ENCODE results near the gene CLDND1. TPM values are rescaled to one million over a fixed set of nuclear protein-coding genes. Genes with fewer than 3 reads are reported as not detected.

The CLDND1 gene
- total and polyA plus RNA-seq, 10 of the 15 experiments (the other 5 are each of a cell fraction or from before 2014, with no cell fraction given), result 97.8 to 225 (median 152) TPM

- no peak for TF ChIP-seq ATF3 (IDR thresholded peaks at IDR 0.05; ENCODE audit: borderline replicate concordance, extremely low read depth, low read depth, low read length)
- no peak for TF ChIP-seq CEBPB (IDR thresholded peaks at IDR 0.05; ENCODE audit: borderline replicate concordance in 1 of 2, low read depth in 2 of 2, low read length in 2 of 2)
- no peak for TF ChIP-seq NRF1 (conservative IDR thresholded peaks at IDR 0.05; ENCODE audit: low read depth, low read length)
- TF ChIP-seq CREB1 (IDR thresholded peaks at IDR 0.05; ENCODE audit: low read depth), result 0 out of 2 replicates have a peak, but pooled peaks have one; percentile 16
- TF ChIP-seq PAX8 (IDR thresholded peaks at IDR 0.05), result no peak
- TF ChIP-seq SUZ12 (IDR thresholded peaks at IDR 0.05; ENCODE audit: unreplicated experiment), result no peak
- TF ChIP-seq HDGF (IDR thresholded peaks at IDR 0.05), result peak; percentile 73; the same call in 1 of the 2 replicates
- TF ChIP-seq GATAD2B (conservative IDR thresholded peaks at IDR 0.05; ENCODE audit: low read depth), result no peak
- peak; percentile 70 for TF ChIP-seq ATF2 (IDR thresholded peaks at IDR 0.05; ENCODE audit: low read length)
- TF ChIP-seq, protein P1, sequence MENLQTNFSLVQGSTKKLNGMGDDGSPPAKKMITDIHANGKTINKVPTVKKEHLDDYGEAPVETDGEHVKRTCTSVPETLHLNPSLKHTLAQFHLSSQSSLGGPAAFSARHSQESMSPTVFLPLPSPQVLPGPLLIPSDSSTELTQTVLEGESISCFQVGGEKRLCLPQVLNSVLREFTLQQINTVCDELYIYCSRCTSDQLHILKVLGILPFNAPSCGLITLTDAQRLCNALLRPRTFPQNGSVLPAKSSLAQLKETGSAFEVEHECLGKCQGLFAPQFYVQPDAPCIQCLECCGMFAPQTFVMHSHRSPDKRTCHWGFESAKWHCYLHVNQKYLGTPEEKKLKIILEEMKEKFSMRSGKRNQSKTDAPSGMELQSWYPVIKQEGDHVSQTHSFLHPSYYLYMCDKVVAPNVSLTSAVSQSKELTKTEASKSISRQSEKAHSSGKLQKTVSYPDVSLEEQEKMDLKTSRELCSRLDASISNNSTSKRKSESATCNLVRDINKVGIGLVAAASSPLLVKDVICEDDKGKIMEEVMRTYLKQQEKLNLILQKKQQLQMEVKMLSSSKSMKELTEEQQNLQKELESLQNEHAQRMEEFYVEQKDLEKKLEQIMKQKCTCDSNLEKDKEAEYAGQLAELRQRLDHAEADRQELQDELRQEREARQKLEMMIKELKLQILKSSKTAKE (IDR thresholded peaks at IDR 0.05; ENCODE audit: low read depth, poor library complexity, severe bottlenecking), result peak; percentile 13
- TF ChIP-seq, protein P2, sequence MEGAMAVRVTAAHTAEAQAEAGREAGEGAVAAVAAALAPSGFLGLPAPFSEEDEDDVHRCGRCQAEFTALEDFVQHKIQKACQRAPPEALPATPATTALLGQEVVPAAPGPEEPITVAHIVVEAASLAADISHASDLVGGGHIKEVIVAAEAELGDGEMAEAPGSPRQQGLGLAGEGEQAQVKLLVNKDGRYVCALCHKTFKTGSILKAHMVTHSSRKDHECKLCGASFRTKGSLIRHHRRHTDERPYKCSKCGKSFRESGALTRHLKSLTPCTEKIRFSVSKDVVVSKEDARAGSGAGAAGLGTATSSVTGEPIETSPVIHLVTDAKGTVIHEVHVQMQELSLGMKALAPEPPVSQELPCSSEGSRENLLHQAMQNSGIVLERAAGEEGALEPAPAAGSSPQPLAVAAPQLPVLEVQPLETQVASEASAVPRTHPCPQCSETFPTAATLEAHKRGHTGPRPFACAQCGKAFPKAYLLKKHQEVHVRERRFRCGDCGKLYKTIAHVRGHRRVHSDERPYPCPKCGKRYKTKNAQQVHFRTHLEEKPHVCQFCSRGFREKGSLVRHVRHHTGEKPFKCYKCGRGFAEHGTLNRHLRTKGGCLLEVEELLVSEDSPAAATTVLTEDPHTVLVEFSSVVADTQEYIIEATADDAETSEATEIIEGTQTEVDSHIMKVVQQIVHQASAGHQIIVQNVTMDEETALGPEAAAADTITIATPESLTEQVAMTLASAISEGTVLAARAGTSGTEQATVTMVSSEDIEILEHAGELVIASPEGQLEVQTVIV (IDR thresholded peaks at IDR 0.05; ENCODE audit: borderline replicate concordance, partially characterized antibody), result no peak
- no peak for TF ChIP-seq FOXM1 (IDR thresholded peaks at IDR 0.05; ENCODE audit: low read depth, low read length)
- no peak; the same call in 1 of the 2 replicates for TF ChIP-seq BMI1 (IDR thresholded peaks at IDR 0.05; ENCODE audit: borderline replicate concordance)
- TF ChIP-seq TCF12 (IDR thresholded peaks at IDR 0.05; ENCODE audit: low read depth, low read length), result no peak
Observed at GRCh38 chr3:98564282-98565005, 41.7 kb upstream of the CLDND1 start (continued).
